Activated CD8-positive, alpha-beta memory T cell treated with anti-CD3 and anti-CD28 coated beads, Interleukin-2, amount 50 U/mL, for 1 hour (primary cell): ENCODE measurements around the gene ARFIP1.

Experiments
- DNase-seq: peaks from one replicate; pipeline ENCODE4 v3.0.0-alpha.2; 2020; ENCODE audit errors: extremely low read depth

The ARFIP1 gene

DNA sequence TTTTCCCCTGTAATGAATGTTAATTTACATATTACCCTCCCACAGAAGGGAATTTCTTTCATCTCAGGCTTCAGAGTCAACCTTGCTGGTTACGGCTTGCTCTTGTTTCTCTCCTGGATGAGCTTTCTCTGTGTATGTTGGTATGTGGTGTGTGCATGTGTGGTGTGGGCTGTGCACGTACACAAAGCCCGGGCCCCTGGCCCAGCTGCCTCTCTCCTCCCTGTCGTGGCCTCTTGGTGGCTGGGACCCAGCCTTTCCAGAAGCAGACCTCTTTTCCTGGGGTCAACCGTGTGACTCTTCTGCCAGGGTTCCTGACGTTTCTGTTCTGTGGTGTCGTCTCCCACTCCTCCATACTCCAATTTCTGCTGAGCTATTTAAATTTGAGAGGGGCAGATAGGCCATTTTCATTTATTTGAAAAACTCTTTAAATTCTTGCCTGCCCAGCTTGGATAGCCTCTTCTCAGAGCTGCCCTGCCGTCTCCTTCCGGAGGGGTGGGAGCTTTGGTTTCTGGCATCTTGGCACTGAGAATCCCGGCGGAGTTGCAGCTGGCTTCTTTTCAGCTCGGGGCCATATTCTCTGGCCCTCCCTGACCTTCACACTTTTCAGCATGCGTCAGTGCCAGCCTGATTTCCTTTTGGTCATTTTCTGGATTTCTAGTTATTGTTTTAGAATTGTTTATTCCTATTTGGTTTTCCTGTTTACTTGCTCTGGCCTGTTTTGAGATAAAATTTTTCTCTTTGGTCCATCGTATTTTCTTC is 181.4 kb downstream of the ARFIP1 start:
- DNase-seq: no peak

GRCh38 chr4:152961773-152962115 is 182.0 kb downstream of the ARFIP1 start:
- no peak for DNase-seq
